SK-N-SH treated with all-trans-retinoic acid at 6 μM for 48 hours (cell line): ENCODE data around the gene TRPM2.

Experiments
- ATAC-seq: fragments of 200-7000 bp; cut with Tn5 transposase; 3 replicates; pipeline ENCODE4 v1.9.1; 2020; ENCODE audit warnings: mild to moderate bottlenecking, moderate library complexity
- ARNTL ChIP-seq: fragments of 450-650 bp; formaldehyde crosslinking; IDR thresholded peaks from 2 replicates; pipeline ENCODE4 v1.5.0; 2020; ENCODE audit warnings: low read depth, mild to moderate bottlenecking, moderate library complexity, borderline replicate concordance
- BACH2 ChIP-seq: fragments of 250-450 bp; sonication (Bioruptor Pico); IDR thresholded peaks from 2 replicates; pipeline ENCODE4 v1.9.0; 2021; ENCODE audit warnings: mild to moderate bottlenecking, borderline replicate concordance
- CREB5 ChIP-seq: fragments of 250-450 bp; sonication (Bioruptor Pico); IDR thresholded peaks from 2 replicates; pipeline ENCODE4 v1.5.1; 2020; ENCODE audit warnings: low read depth, mild to moderate bottlenecking, moderate library complexity
- CSDC2 ChIP-seq: fragments of 250-450 bp; sonication (Bioruptor Pico); IDR thresholded peaks from 2 replicates; pipeline ENCODE4 v1.5.0; 2020; ENCODE audit warnings: mild to moderate bottlenecking, moderate library complexity
- CSRNP3 ChIP-seq: fragments of 250-450 bp; sonication (Bioruptor Pico); IDR thresholded peaks from 2 replicates; pipeline ENCODE4 v1.5.1; 2021; ENCODE audit warnings: mild to moderate bottlenecking, moderate library complexity
- ESRRG ChIP-seq: fragments of 250-450 bp; sonication (Bioruptor Pico); IDR thresholded peaks from 2 replicates; pipeline ENCODE4 v1.6.1; 2021; ENCODE audit warnings: mild to moderate bottlenecking
- GLIS3 ChIP-seq: fragments of 250-450 bp; sonication (Bioruptor Pico); IDR thresholded peaks from 2 replicates; pipeline ENCODE4 v1.5.0; 2020; ENCODE audit warnings: mild to moderate bottlenecking, moderate library complexity
- ISL1 ChIP-seq: fragments of 250-450 bp; sonication (Bioruptor Pico); IDR thresholded peaks from 2 replicates; pipeline ENCODE4 v2.1.2; 2022; ENCODE audit warnings: mild to moderate bottlenecking, moderate library complexity
- OSR1 ChIP-seq: fragments of 250-450 bp; sonication (Bioruptor Pico); IDR thresholded peaks from 2 replicates; pipeline ENCODE4 v1.8.0; 2022; ENCODE audit warnings: moderate library complexity, mild to moderate bottlenecking, inconsistent platforms
- PATZ1 ChIP-seq: fragments of 250-450 bp; sonication (Bioruptor Pico); IDR thresholded peaks from 2 replicates; pipeline ENCODE4 v1.8.0; 2020; ENCODE audit warnings: mild to moderate bottlenecking, moderate library complexity, borderline replicate concordance
- PPARA ChIP-seq: fragments of 250-450 bp; sonication (Bioruptor Pico); IDR thresholded peaks from 2 replicates; pipeline ENCODE4 v1.5.0; 2020; ENCODE audit warnings: mild to moderate bottlenecking, borderline replicate concordance
- RARB ChIP-seq: fragments of 250-450 bp; sonication (Bioruptor Pico); IDR thresholded peaks from 2 replicates; pipeline ENCODE4 v1.8.0; 2021; ENCODE audit warnings: mild to moderate bottlenecking, moderate library complexity
- SNAI2 ChIP-seq: fragments of 250-450 bp; sonication (Bioruptor Pico); IDR thresholded peaks from 2 replicates; pipeline ENCODE4 v1.5.0; 2020; ENCODE audit warnings: mild to moderate bottlenecking, moderate library complexity
- TCF4 ChIP-seq: fragments of 250-450 bp; sonication (Bioruptor Pico); IDR thresholded peaks from 2 replicates; pipeline ENCODE4 v1.8.0; 2021; ENCODE audit warnings: mild to moderate bottlenecking, moderate library complexity, borderline replicate concordance
- TSHZ2 ChIP-seq: fragments of 250-450 bp; sonication (Bioruptor Pico); IDR thresholded peaks from 2 replicates; pipeline ENCODE4 v1.5.0; 2020; ENCODE audit warnings: mild to moderate bottlenecking, moderate library complexity
- ZC3H10 ChIP-seq: fragments of 250-450 bp; sonication (Bioruptor Pico); IDR thresholded peaks from 2 replicates; pipeline ENCODE4 v1.5.1; 2021; ENCODE audit warnings: mild to moderate bottlenecking, moderate library complexity
- ZFP3 ChIP-seq: fragments of 250-450 bp; sonication (Bioruptor Pico); IDR thresholded peaks from 2 replicates; pipeline ENCODE4 v1.5.0; 2020; ENCODE audit warnings: mild to moderate bottlenecking, moderate library complexity
- ZFP30 ChIP-seq: fragments of 450-650 bp; formaldehyde crosslinking; IDR thresholded peaks from 2 replicates; pipeline ENCODE4 v1.5.0; 2022; ENCODE audit warnings: mild to moderate bottlenecking, moderate library complexity
- ZNF565 ChIP-seq: fragments of 450-650 bp; formaldehyde crosslinking; conservative IDR thresholded peaks from 2 replicates; pipeline ENCODE4 v1.5.0; 2020; ENCODE audit warnings: low read depth, mild to moderate bottlenecking, moderate library complexity
- ZNF70 ChIP-seq: fragments of 450-650 bp; formaldehyde crosslinking; IDR thresholded peaks from 2 replicates; pipeline ENCODE4 v1.5.0; 2020; ENCODE audit warnings: mild to moderate bottlenecking, moderate library complexity
- ZNF8 ChIP-seq: fragments of 450-650 bp; formaldehyde crosslinking; IDR thresholded peaks from 2 replicates; pipeline ENCODE4 v1.5.0; 2020; ENCODE audit warnings: mild to moderate bottlenecking, moderate library complexity

TRPM2 gene

GRCh38 chr21:44490405-44490804 is 137.0 kb downstream of the TRPM2 start:
- no peak for TF ChIP-seq ZC3H10 (CRISPR knock-in tag)
- TF ChIP-seq GLIS3 (CRISPR knock-in tag): no peak
- no peak for TF ChIP-seq TCF4 (CRISPR knock-in tag)
- ATAC-seq: no peak

- ATAC-seq: no peak
- TF ChIP-seq ZFP3: no peak
- no peak for TF ChIP-seq CSRNP3 (CRISPR knock-in tag)
- no peak for TF ChIP-seq RARB
- TF ChIP-seq OSR1 (CRISPR knock-in tag): no peak
- no peak for TF ChIP-seq ZNF8 (CRISPR knock-in tag)
- TF ChIP-seq BACH2: no peak
- TF ChIP-seq ZNF565 (CRISPR knock-in tag): no peak
- no peak for TF ChIP-seq PPARA (CRISPR knock-in tag)
- no peak for TF ChIP-seq ZC3H10 (CRISPR knock-in tag)
- TF ChIP-seq CSDC2 (CRISPR knock-in tag): no peak
- TF ChIP-seq ZFP30 (CRISPR knock-in tag): no peak
- TF ChIP-seq TSHZ2 (CRISPR knock-in tag): no peak
- no peak for TF ChIP-seq ISL1 (CRISPR knock-in tag)
- TF ChIP-seq ESRRG: no peak
- no peak for TF ChIP-seq PATZ1
- no peak for TF ChIP-seq SNAI2 (CRISPR knock-in tag)
- no peak for TF ChIP-seq ZNF70 (CRISPR knock-in tag)
- TF ChIP-seq GLIS3 (CRISPR knock-in tag): no peak
- TF ChIP-seq CREB5: no peak
- TF ChIP-seq ARNTL: no peak
These were observed 137.4 kb downstream of the TRPM2 start for GRCh38 chr21:44490816-44491215.
